GM21737 (cell line): ENCODE measurements around the gene LSG1.
"Not testable (repeated sequence)": the region's sequence is repeated elsewhere in the genome, so short reads cannot be mapped to it uniquely, and the experiment has no call there.

Experiments used
- ATAC-seq: cut with Tn5 transposase; IDR thresholded peaks from one replicate; pipeline ENCODE4 v1.9.1; 2021; ENCODE audit warnings: mild to moderate bottlenecking, moderate library complexity; ENCODE audit not compliant: unreplicated experiment

LSG1 gene

DNA sequence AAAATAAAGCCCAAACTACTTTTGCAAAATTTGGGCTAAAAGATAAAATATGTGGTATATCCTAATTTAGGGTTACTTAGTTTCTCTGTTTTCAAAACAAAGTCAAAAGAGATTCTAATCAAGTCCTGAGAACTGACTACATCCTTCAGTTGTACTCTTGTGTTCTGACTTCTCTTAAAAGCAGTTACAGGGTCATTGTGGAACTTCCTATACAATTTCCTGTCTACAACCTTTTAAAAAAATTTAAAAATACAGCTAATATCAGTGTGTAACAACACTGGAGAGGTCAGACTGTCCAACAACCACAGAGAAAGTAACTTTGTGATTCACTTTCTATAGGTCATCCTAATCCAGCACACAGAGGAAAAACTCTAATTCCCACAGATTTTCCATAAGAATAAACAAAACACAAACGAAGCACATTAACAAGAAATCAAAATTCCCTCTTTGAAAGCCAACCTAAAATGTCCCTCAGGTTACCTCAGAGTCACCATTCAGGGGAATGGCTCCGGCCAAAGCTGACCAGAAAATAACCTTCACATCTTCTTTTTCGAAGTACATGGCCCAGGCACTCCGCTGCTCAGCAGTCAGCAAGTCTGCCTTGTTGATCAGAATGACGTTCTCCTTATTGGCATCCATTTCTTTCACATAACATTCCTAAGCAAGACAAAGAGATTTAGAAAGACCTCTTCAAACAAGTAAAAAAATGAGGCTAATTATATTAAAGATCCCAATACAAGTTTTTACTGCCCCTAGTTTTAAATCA, 13.3 kb downstream of the LSG1 start:
- no peak for ATAC-seq

DNA sequence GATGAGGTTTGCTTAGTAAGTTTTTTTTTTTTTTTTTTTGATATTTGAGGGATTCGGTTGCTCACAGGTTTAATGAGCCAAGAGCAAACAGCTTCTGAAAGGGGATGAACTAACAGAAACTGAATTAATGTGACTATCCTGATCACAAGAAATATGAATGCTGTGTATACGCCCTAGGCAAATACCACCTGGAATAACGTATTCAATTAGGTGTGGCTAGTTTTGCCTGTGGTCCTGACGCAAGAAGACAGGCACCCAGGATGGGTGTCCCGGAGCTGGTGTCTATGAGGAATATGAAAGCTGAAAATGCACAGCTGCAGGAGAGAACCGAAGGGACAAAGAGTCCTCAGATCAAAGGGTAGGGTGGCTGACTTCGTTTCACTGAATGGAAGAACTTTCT, 14.6 kb downstream of the LSG1 start:
- ATAC-seq, result no peak

DNA sequence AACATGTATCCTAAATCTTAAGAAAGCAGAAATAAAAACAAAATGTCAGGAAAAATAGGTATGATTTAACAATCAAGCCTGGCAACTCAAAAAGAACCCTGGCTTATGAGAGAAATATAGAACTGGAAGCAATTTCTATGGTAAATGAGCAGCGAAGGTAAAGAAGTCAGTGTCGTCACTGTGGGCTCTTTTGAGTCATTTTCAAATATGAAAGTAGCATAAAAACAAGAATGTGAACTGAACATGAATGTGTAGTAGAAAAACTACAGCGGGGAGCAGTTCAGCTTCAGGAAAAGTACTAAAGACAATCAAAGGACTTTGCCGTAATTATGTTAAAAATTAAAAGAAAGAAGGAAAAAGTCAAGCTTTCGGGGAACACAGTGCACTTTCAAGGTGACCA, 17.5 kb downstream of the LSG1 start:
- peak; percentile 76 for ATAC-seq

DNA sequence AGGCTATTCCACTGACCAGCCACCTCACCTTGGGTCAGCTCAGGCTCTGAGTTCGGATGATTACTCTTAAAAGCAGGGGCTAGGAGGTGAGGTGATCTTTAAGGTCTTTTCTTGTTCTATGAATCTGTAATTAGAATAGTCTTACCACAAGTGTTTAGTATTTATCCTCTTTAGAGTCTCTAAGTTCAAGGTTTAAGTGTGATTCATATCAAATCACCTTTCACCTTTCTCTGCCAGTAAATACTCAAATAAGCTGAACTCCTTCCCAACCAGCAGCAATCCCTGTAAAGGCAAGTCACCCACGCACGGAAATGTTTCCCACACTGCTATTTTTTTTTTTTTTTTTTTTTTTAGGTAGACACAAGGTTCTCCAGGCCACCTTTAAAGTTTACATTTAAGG, 24.2 kb downstream of the LSG1 start:
- no peak for ATAC-seq

DNA sequence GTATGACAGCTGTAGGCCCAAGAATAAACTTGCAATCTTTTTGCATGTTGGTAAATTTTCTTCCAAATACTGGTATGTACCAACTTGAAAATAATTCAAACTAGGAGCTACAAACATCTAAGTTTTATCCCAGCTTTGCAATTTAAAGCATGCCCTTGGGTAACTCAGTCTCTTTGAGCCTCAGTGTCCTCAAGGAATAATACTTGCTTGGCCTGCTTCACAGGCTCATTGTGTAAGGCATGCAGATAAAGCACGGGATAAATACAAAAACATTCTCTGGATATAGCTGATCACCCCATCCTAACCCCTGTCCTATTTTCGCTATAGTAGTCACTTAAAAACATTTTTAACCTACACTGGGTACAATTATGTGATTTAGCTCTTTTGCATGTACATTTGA, 29.2 kb downstream of the LSG1 start:
- no peak for ATAC-seq

DNA sequence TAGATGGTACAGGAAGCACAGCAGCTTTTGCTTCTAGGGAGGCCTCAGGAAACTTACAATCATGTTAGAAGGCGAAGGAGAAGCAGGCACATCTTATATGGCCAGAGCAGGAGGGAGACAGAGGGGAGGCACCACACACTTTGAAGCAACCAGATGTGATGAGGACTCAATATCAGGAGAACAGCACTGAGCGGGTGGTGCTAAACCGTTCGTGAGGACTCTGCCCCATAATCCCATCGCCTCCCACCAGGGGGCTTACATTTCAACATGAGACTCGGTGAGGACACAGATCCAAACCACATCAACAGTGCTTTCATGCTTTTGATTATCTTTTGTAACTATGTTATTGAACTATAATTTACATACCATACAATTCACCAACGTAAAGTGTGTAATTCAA, 31.2 kb downstream of the LSG1 start:
- no peak for ATAC-seq

DNA sequence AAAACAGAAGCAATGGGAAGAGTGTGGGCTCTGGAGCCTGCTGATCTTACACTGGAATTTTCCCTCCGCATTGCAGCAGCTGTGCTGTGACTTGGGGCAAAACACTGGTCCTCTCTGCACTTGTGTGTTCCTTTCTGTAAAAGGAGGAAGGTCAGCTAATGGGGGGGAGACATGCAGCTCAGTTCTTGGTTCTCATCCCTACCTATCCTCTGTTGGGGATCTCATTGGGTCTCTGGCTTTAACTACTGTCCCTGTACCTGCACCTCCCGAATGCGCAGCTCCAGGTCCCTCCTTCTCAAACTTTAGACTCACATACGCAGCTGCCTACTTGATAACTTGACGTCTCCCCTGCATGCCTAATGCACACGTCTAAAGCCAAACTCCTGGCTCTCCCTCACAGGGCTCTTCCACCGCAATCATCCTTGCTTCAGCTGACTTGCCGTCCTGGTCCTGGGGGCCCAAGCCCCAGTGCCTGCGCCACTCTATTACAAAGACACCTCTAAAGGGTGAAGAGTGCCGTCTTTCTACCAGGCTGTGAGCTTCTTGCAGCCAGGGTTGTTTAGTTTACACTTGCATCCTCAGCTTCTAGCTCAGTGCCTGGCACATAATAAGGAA, 32.9 kb downstream of the LSG1 start:
- ATAC-seq, result no peak

DNA sequence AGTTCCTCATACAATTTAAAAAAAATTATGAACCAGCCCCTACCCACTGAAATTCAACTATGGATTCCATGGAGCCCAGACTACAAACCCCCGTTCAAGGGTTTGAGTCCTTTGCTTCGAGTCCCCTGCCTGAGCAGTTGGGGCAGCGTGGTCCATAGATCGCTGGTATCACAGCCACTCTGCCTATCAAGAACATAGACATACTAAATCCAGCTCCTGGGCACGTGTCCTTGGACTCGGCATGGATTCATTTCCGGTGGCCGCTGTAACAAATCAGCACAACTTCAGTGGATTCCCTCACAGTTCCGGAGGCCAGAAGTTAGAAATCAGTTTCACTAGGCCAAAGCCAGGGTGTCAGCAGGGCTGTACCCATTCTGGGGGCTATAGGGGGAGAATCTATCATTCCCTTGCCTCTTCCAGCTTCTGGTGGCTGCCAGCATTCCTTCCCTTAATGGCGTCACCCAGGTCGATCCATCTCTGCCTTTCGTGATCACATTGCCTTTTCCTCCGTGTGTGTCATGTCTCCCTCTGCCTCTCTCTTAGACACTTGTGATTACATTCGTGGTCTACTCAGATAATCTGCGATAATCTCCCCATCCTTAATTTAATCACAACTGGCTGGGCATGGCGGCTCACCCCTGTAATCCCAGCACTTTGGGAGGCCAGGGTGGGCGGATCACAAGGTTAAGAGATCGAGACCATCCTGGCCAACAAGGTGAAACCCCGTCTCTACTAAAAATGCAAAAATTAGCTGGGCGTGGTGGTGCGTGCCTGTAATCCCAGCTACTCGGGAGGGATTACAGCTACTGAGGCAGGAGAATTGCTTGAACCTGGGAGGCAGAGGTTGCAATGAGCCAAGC, 34.2 kb downstream of the LSG1 start:
- no peak for ATAC-seq

DNA sequence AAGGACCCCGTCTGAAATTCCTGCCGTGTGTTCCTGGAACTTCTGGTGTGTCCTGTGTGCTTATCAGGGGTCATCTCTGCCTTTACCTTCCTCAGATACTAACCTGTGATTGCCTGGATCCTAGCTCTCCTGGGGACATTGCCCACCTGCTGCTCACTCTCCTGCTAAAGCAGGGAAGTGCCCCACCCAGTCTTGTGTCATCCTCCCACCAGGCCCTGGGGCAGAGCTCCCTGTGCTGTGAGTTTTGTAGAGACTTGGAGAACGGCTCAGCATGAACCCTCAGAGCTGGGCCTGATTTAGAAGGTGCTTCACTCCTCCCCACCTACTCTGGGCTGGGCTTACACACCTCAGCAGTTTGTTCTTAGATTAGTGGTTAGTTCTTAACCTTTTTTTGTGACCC, 34.9 kb downstream of the LSG1 start:
- ATAC-seq, result no peak

DNA sequence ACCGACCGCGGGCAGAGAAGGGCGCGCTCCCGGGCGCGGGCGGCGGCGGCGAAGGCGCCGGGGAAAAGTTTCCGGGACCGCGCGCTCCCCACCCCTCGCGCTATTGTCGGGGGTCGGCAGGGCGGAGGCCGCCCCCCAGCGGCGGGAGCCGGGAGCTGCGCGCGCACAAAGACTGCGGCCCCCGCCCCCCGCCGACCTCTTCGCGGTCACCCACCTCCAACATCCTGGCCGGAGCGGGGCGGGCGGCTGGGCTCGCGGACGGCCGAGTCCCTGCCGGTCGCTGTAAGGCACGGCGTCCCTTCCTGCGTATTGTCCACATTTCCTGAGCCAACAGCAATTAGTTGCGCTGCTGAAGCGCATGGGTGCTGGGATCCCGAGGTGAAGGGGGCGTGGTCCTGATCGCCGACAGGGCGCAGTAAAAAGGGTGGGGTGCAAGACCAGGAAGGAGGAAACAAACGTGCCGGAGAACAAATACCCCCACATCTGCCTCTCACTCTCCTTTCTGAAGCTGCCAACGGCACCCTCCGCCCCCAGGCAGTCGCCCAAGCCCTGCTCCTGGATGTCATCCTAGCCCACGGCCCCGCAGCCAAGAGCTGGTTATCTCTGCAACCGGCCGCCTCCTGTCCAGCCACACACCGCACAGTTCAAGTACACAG, 38.5 kb downstream of the LSG1 start, which contains the start of gene TMEM44:
TMEM44 (minus strand) TSS at position 71 of the 656 bp plus-strand sequence. CDS start 204 bp downstream, outside the sequence.
- peak; percentile 80 for ATAC-seq

DNA sequence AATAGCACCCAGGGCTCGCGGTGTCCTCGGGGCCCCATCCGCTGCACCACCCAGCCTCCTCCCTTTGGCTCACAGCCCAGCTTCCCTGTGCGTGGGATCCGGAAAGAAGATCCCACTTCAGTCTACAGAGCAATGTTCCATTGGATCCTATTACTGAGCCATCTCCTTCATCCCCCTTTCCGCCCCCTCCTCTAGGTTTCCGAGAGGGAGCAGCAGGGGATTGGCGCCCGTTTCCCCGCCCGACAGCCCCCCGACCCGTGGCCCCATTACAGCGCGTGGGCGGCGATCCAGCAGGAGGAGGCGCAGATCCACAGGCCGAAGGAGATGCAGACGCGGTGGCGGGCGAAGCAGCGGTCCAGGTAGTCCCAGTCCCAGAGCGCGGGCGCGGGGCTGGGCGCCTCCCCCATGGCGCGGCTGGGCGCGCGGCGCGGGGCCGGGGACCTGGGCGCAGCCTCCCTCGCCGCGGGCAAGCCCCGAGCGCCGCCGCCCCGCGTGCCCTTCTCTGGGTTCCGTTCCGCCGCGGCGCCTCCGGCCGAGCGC, 39.1 kb downstream of the LSG1 start:
- peak; percentile 53 for ATAC-seq

DNA sequence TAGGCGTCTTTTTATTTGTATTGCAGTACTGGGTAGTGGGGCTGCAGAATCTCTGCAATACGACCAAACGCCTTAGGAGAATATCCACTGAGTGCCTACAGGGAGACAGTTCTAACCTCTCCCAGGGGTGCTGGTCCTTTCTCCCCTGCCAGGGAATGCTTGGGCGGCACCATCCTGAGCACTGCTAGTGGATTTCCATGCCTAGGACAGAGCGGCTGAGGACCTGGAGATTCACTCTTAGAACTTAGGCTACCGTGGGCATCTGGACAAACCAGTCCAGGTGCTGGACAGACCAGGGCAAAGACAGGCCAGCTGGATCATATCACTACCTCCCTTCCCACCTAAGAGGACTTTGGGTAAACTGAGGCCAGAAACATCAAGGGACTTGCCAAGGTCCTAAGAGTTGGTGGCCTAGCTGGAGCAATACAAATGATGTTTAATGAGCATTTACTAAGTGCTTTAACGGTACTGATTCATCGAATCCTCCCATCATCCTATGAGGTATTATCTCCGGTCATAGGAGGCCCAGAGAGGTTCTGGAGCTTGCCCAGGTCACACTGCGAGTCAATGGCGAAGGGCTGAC, 39.7 kb downstream of the LSG1 start:
- ATAC-seq, result no peak

DNA sequence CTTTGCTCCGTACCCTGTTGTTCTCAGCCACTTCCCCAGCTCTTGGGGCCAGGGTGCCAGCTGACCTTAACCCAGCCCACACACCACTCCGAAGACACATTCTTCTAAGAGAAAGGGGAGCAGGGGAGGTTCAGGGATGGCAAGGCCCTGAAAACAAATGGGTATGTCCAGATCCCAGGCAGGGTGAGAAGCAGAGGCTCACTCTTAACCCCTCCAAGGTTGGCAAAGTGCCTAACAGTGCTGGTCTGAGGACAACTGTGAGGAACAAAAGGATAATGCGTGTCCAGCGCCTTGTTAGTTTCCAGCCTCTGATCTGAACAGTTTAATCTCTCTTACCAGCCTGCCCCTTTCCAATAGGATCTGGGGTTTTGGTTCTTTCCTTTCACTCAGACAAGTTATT, 40.3 kb downstream of the LSG1 start:
- no peak for ATAC-seq

DNA sequence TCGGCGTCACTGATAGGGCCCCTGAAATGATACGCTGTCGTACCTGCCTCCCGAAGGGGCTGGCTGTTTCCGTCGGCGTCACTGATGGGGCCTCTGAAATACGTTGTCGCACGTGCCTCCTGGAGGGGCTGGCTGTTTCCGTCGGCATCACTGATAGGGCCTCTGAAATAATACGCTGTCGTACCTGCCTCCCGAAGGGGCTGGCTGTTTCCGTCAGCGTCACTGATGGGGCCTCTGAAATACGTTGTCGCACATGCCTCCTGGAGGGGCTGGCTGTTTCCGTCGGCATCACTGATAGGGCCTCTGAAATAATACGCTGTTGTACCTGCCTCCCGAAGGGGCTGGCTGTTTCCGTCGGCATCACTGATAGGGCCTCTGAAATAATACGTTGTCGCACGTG, 41.3 kb downstream of the LSG1 start:
- not testable (repeated sequence) for ATAC-seq

DNA sequence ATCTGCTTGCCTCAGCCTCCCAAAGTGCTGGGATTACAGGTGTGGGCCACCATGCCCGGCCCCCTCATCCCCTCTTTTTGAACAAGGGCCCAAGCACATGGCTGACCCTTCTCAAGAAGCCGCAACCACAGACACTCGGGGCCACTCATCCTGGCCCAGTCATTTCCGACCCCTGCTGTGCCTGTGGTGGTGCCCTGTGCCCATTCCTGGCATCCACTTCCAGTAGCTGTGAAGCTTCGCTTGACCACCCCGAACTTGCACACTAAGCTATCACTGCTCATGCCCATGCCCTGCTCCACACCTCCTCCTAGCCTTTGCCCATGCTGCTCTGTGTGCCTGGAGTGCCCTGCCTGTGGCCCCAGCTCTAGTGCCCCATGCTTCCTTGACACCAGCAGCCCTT, 47.0 kb downstream of the LSG1 start:
- no peak for ATAC-seq

DNA sequence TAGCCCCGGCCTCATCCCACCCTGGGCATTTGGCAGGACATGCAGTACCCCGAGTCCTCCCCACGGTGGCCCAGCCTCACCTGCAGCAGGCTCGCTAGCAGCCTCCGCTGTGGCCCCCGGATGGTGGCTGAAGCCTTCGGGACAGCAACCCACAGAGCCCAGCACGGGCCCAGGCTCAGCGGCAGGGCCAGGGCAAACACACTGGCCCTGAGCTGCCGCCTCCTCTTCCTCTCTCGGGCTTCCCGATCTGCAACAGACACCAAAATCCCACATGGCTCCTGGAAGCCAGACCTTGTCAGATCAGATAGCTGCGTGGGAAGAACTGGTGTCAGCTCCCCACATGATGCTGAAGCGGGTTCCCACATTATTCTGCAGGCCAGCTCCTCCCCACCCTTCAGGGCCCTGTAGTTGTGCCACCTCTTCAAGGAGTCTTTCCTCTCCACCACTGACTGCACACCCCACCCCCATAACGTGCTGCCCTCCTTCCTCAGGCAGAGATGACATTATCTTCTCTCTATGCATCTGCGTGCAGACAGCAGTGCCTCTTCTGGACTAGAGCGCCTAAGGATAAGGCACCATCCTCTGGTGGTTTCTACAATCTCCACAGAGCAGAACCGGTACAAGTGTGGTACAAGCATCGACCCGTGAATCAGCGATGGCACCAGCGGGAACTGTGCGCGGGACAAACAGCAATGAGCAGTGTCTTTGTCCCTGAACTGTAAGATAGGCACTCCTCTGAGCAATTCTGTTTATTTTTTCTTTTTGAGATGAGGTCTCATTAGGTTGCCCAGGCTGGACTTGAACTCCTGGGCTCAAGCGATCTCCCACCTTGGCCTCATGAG, 48.3 kb downstream of the LSG1 start:
- ATAC-seq, result no peak

DNA sequence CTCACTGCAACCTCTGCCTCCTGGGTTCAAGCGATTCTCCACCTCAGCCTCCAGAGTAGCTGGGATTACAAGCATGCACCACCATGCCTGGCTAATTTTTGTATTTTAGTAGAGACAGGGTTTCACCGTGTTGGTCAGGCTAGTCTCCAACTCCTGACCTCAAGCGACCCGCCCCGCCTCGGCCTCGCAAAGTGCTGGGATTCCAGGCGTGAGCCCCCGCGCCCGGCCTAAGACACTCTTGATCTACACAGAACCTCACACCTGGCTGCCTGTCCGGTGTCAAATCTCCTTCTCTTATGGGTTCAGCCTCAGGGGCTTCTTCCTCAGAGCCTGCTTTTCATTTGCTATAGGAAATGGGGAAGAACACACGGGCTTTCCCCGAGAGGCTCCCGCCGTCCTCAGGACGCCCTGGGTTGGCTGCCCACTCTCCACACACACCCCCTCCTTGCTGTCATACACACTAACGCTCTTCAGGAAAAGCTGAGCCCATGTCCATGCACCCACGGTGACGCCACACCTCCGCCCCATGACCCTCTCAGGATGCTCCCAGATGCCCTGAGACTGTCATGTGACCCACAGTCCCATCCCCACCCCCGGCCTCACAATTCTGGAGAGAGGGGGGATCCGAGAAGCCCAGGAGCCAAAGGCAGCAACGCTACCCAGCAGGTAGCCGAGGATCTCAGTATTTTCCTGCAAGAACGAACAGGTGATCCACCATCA, 49.2 kb downstream of the LSG1 start:
- ATAC-seq, result no peak

DNA sequence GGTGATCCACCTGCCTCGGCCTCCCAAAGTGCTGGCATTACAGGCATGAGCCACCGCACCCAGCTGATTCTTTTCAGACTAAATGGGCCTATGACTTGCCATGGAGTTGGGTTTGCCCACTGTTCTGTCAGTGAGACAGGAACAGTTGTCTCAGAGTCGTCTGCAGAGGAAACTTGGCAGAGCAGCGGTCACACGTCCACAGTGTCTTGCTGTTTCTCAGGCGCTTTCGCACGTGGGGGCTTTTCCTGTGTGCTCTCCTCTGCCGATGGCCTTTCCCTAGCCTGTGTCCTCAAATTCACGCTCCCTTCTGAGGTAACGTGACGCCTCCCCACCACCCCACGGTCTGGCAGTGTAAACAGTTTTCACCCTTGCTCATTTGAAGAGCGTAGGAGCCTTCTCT, 50.0 kb downstream of the LSG1 start:
- ATAC-seq, result no peak

DNA sequence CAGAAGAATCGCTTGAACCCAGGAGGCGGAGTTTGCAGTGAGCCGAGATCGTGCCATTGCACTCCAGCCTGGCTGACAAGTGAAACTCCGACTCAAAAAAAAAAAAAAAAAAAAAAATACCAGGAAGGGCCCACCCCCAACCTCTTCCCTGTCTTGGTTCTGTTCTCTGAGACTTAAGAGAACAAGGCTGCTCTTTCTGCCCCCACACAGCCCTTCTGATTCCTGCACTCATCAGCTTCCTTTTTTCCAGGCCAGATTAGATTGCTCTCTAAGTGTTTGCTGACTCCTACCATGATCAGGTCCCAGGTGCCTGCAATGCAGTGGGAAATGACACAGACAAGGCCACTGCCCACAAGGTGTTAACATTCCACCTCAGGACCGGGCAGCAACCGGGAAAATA, 51.8 kb downstream of the LSG1 start:
- ATAC-seq, result no peak
